ENCODE results near the gene CATSPERZ. TPM values are rescaled to one million over a fixed set of nuclear protein-coding genes. Genes with fewer than 3 reads are reported as not detected.

Gene CATSPERZ
- total and polyA plus RNA-seq, 9 of the 15 experiments (the other 6 are each of a cell fraction or from before 2014, with no cell fraction given): 0.86 to 8.5 (median 3.5) TPM

DNA sequence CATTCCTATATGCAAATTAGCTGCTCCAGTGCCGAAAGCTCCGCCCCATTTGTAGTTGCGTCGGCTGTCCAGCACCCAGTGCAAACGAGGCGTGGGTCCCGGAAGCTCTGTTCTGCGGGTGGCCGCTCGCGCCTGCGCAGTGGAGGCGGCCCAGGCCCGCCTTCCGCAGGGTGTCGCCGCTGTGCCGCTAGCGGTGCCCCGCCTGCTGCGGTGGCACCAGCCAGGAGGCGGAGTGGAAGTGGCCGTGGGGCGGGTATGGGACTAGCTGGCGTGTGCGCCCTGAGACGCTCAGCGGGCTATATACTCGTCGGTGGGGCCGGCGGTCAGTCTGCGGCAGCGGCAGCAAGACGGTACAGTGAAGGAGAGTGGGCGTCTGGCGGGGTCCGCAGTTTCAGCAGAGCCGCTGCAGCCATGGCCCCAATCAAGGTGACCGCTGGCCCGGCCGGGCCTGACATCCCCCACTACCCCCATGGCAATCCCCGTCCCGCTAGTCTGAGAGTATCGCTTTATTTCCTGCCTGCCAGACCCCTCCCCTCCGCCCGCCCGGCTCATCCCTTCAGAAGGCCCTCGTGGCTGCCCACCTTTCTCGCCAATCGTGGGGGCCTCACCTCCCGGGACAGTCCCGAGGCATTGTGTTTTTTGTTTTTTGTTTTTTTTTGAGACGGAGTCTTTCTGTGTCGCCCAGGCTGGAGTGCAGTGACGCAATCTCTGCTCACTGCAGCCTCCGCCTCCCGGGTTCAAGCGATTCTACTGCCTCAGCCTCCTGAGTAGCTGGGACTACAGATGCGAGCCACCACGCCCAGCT, 18.0 kb downstream of the CATSPERZ start, which contains the start of gene PRDX5 (continued):
- peak; percentile 50; the same call in 1 of the 2 replicates for TF ChIP-seq MBD2 (IDR thresholded peaks at IDR 0.05; ENCODE audit: borderline replicate concordance, low read depth)
- peak; percentile 89 for TF ChIP-seq CEBPB (tag; IDR thresholded peaks at IDR 0.05)
- 0 out of 2 replicates have a peak, but pooled peaks have one; percentile 86 for TF ChIP-seq LARP7 (IDR thresholded peaks at IDR 0.05)
- TF ChIP-seq, protein P1, sequence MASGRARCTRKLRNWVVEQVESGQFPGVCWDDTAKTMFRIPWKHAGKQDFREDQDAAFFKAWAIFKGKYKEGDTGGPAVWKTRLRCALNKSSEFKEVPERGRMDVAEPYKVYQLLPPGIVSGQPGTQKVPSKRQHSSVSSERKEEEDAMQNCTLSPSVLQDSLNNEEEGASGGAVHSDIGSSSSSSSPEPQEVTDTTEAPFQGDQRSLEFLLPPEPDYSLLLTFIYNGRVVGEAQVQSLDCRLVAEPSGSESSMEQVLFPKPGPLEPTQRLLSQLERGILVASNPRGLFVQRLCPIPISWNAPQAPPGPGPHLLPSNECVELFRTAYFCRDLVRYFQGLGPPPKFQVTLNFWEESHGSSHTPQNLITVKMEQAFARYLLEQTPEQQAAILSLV (tag; IDR thresholded peaks at IDR 0.05): peak; percentile 85
- peak; percentile 89 for TF ChIP-seq FIP1L1 (IDR thresholded peaks at IDR 0.05; ENCODE audit: low read depth, low read length, poor library complexity, severe bottlenecking)
- TF ChIP-seq, protein P2, sequence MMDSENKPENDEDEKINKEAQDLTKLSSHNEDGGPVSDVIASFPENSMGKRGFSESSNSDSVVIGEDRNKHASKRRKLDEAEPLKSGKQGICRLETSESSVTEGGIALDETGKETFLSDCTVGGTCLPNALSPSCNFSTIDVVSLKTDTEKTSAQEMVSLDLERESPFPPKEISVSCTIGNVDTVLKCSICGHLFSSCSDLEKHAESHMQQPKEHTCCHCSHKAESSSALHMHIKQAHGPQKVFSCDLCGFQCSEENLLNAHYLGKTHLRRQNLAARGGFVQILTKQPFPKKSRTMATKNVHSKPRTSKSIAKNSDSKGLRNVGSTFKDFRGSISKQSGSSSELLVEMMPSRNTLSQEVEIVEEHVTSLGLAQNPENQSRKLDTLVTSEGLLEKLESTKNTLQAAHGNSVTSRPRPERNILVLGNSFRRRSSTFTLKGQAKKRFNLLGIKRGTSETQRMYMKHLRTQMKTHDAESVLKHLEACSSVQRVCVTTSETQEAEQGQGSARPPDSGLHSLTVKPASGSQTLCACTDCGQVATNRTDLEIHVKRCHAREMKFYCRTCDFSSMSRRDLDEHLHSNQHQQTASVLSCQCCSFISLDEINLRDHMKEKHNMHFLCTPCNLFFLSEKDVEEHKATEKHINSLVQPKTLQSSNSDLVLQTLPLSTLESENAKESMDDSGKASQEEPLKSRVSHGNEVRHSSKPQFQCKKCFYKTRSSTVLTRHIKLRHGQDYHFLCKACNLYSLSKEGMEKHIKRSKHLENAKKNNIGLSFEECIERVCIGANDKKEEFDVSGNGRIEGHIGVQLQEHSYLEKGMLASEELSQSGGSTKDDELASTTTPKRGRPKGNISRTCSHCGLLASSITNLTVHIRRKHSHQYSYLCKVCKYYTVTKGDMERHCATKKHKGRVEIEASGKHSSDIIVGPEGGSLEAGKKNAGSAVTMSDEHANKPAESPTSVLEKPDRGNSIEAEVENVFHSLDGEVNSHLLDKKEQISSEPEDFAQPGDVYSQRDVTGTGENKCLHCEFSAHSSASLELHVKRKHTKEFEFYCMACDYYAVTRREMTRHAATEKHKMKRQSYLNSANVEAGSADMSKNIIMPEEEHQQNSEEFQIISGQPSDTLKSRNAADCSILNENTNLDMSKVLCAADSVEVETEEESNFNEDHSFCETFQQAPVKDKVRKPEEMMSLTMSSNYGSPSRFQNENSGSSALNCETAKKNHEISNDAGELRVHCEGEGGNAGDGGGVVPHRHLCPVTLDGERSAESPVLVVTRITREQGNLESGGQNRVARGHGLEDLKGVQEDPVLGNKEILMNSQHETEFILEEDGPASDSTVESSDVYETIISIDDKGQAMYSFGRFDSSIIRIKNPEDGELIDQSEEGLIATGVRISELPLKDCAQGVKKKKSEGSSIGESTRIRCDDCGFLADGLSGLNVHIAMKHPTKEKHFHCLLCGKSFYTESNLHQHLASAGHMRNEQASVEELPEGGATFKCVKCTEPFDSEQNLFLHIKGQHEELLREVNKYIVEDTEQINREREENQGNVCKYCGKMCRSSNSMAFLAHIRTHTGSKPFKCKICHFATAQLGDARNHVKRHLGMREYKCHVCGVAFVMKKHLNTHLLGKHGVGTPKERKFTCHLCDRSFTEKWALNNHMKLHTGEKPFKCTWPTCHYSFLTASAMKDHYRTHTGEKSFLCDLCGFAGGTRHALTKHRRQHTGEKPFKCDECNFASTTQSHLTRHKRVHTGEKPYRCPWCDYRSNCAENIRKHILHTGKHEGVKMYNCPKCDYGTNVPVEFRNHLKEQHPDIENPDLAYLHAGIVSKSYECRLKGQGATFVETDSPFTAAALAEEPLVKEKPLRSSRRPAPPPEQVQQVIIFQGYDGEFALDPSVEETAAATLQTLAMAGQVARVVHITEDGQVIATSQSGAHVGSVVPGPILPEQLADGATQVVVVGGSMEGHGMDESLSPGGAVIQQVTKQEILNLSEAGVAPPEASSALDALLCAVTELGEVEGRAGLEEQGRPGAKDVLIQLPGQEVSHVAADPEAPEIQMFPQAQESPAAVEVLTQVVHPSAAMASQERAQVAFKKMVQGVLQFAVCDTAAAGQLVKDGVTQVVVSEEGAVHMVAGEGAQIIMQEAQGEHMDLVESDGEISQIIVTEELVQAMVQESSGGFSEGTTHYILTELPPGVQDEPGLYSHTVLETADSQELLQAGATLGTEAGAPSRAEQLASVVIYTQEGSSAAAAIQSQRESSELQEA (IDR thresholded peaks at IDR 0.05; ENCODE audit: low read depth): 0 out of 2 replicates have a peak, but pooled peaks have one; percentile 10
- TF ChIP-seq SFPQ (IDR thresholded peaks at IDR 0.05; ENCODE audit: low read depth, low read length): no peak
- peak; percentile 93 for TF ChIP-seq CTBP1 (IDR thresholded peaks at IDR 0.05; ENCODE audit: borderline replicate concordance)
- 0 out of 2 replicates have a peak, but pooled peaks have one; percentile 74 for TF ChIP-seq CBFB (CRISPR knock-in tag; IDR thresholded peaks at IDR 0.05)
- TF ChIP-seq SMAD4 (CRISPR knock-in tag; conservative IDR thresholded peaks at IDR 0.05): peak; percentile 63; the same call in 1 of the 2 replicates
- no peak for TF ChIP-seq STAT5B (CRISPR knock-in tag; IDR thresholded peaks at IDR 0.05)
